GM10248 (cell line): Measurements from ENCODE around the gene ZIC1.

Experiments
- CTCF ChIA-PET: fragments of 300-600 bp; sonication (Branson Sonifier 250); formaldehyde crosslinking; extraction: SDS; loops from one replicate; lab custom pipeline; 2021; ENCODE audit warnings: antibody characterized with exemption; lab: Yijun Ruan, JAX
- POLR2A ChIA-PET: fragments of 350-650 bp; sonication (Branson Sonifier 250); formaldehyde crosslinking; extraction: SDS; loops from one replicate; lab custom pipeline; 2020; ENCODE audit warnings: antibody characterized with exemption; lab: Yijun Ruan, JAX
- DNase-seq: peaks from one replicate; pipeline ENCODE4 v3.0.0; 2012; ENCODE audit errors: extremely low spot score
- TF ChIP-seq, protein P1 (sequence below): IDR thresholded peaks from 2 replicates; pipeline ENCODE4 v1.5.1; 2012; ENCODE audit warnings: mild to moderate bottlenecking, low read depth; ENCODE audit errors: extremely low read depth, missing control alignments, control extremely low read depth

ZIC1 gene

GRCh38 chr3:147365196-147366115 is 43.7 kb upstream of the ZIC1 start:
- CTCF ChIA-PET, result no interaction called here
- no peak for DNase-seq
- TF ChIP-seq, protein P1, sequence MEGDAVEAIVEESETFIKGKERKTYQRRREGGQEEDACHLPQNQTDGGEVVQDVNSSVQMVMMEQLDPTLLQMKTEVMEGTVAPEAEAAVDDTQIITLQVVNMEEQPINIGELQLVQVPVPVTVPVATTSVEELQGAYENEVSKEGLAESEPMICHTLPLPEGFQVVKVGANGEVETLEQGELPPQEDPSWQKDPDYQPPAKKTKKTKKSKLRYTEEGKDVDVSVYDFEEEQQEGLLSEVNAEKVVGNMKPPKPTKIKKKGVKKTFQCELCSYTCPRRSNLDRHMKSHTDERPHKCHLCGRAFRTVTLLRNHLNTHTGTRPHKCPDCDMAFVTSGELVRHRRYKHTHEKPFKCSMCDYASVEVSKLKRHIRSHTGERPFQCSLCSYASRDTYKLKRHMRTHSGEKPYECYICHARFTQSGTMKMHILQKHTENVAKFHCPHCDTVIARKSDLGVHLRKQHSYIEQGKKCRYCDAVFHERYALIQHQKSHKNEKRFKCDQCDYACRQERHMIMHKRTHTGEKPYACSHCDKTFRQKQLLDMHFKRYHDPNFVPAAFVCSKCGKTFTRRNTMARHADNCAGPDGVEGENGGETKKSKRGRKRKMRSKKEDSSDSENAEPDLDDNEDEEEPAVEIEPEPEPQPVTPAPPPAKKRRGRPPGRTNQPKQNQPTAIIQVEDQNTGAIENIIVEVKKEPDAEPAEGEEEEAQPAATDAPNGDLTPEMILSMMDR, result no peak
- POLR2A ChIA-PET, result no interaction called here

DNA sequence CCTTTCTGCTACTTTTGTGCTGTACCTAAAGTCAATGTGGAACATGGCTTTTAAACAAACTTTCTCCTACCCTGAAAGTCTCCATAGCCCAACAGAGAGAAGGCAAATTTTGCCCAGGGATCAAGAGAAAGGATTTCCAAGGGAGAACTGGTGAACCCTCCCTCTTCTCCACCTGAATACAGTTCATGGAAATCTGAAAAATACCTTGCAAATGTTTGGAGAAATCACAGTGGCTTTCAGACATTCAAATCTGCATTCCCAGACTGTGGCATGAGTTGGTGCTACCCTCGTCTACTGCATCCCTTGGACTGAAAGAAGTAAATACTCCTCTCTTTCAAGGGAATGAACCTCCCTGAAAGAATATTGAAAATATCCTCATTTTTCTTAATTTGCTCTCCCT is 41.5 kb upstream of the ZIC1 start:
- POLR2A ChIA-PET, result no interaction called here
- TF ChIP-seq, protein P1, result no peak
- CTCF ChIA-PET, result no interaction called here
- no peak for DNase-seq

- ChIA-PET POLR2A (no interaction called here), CTCF (no interaction called here)
- DNase-seq, result no peak
- TF ChIP-seq, protein P1, result no peak
These were observed 41.0 kb upstream of the ZIC1 start for GRCh38 chr3:147368151-147368550.

DNA sequence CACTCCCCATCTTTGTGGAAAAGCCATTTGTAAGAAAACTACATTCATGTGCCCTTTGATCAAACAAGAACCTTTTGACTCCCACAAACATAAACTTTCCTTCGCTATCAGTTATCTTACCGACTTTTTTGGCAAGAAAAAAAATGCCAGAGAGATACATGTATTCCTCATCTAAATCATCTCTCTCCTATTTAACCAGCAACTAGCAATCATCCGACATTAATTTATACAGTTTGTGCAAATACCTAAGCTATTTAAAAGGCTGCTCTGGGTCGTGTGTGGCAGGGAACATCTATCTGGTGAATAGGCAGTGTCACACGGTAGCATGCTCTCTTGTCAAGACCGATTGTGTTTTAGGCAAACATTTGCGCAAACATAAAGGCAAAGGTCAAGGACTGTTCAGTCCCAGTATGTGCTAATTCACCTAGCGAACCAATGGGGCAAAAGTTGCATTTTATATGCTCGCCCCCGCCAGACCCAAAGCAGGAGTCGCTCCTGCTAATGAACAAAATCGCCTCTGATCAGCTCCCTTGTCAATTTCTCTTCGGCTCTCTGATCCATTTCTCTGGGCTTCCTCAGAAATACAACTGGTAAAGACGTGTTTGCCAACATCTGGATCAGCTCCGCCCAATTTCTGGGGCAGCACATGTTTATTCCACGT is 40.5 kb upstream of the ZIC1 start:
- CTCF ChIA-PET, result interaction anchor here (1.4 kb wide), 1 partner anchor 13 kb away, joined by 3 read pairs; no protein-coding TSS in a partner anchor
- no peak for DNase-seq
- POLR2A ChIA-PET, result no interaction called here
- TF ChIP-seq, protein P1, result no peak

- POLR2A ChIA-PET, result no interaction called here
- no peak for DNase-seq
- TF ChIP-seq, protein P1, result no peak
- CTCF ChIA-PET, result interaction anchor here (1.4 kb wide), 1 partner anchor 13 kb away, joined by 3 read pairs; no protein-coding TSS in a partner anchor
These were observed 39.9 kb upstream of the ZIC1 start for GRCh38 chr3:147369231-147369630.

GRCh38 chr3:147369661-147370123 is 39.5 kb upstream of the ZIC1 start:
- POLR2A ChIA-PET, result no interaction called here
- CTCF ChIA-PET, result interaction anchor here (1.2 to 1.4 kb wide), 2 partner anchors 8 to 12 kb away, joined by 3 read pairs; no protein-coding TSS in a partner anchor
- TF ChIP-seq, protein P1, result no peak
- DNase-seq, result no peak
